Posterior vena cava (tissue), 2 donors: Measurements from ENCODE around the gene MVB12A. TPM values are rescaled to one million over a fixed set of nuclear protein-coding genes. Genes with fewer than 3 reads are reported as not detected.

Experiments
- DNase-seq: peaks from one replicate; pipeline ENCODE4 v3.0.0-alpha.2; 2020; ENCODE audit warnings: low spot score
- intact Hi-C, 2 donors: fragments of 100-400 bp; cut with DNase I; formaldehyde crosslinking; loops; one replicate each; pipeline versions ENCODE4 v1.14.1 to v1.14.2; 2022 to 2023
- total RNA-seq, 2 donors: library from RNA; stranded (reverse); fragmentation: NEBNext Ultra II Directional; extraction: Animal tissue kit (Norgen Biotek cat#: 25700); gene quantifications; one replicate each; pipeline ENCODE4 v1.2.1, GENCODE V29; 2021
- donor health status: DM: yes; HTN: yes; CAD: no.
- donor health status: DM: yes; HTN: yes; CAD: no.

MVB12A gene
- total RNA-seq, 2 donors from 2014 or later: 24.4 to 30.3 TPM

- intact Hi-C loops: loop anchor here (5.0 to 10.0 kb wide), 2 partner anchors 70 to 947 kb away; partner anchors contain the start of gene SSBP4 (in 1 of the 2)
- no peak for DNase-seq
These were observed 47.8 kb downstream of the MVB12A start for GRCh38 chr19:17467471-17468301.

- DNase-seq: peak; percentile 89
- intact Hi-C loops: loop anchor here (5.0 to 10.0 kb wide), 2 partner anchors 71 to 946 kb away; partner anchors contain the start of gene SSBP4 (in 1 of the 2)
These were observed 48.6 kb downstream of the MVB12A start for GRCh38 chr19:17468302-17469091.

- intact Hi-C loops: loop anchor here (5.0 to 10.0 kb wide), 2 partner anchors 72 to 946 kb away; partner anchors contain the start of gene SSBP4 (in 1 of the 2)
- DNase-seq: no peak
These were observed 49.2 kb downstream of the MVB12A start for GRCh38 chr19:17469092-17469480.

- peak; percentile 97 for DNase-seq
- intact Hi-C loops: loop anchor here (5.0 to 10.0 kb wide), 2 partner anchors 72 to 945 kb away; partner anchors contain the start of gene SSBP4 (in 1 of the 2)
These were observed 49.7 kb downstream of the MVB12A start for GRCh38 chr19:17469481-17470067.

GRCh38 chr19:17470068-17470841 lies 50.4 kb downstream of the MVB12A start, which contains the start of gene SLC27A1:
Gene SLC27A1, plus strand, starts transcription at chr19:17470524. Its CDS starts 17 bp downstream, at chr19:17470541.
- peak; percentile 99 for DNase-seq
- intact Hi-C loops: no loop called here

GRCh38 chr19:17471410-17472125 lies 51.7 kb downstream of the MVB12A start:
- intact Hi-C loops: no loop called here
- DNase-seq: no peak

GRCh38 chr19:17473041-17473440 lies 53.2 kb downstream of the MVB12A start:
- no peak for DNase-seq
- intact Hi-C loops: no loop called here

Other genes with a start within 250 kb of the MVB12A start
- gene USE1, start 204.7 kb upstream of the MVB12A start, total RNA-seq: 10 to 100 TPM; 16.4 to 17.6 TPM
- gene OCEL1, start 193.8 kb upstream of the MVB12A start, total RNA-seq: 10 to 100 TPM; 14.8 to 18.0 TPM
- 10 to 100 TPM; 21.2 to 22.8 TPM for gene NR2F6, start 174.1 kb upstream of the MVB12A start, total RNA-seq
- gene USHBP1, start 155.3 kb upstream of the MVB12A start, total RNA-seq: 1 to 10 TPM; 4.8 to 5.7 TPM
- gene BABAM1, start 152.6 kb upstream of the MVB12A start, total RNA-seq: 10 to 100 TPM; 62.9 to 64.6 TPM
- under 1 TPM; 0.14 to 0.19 TPM for gene ANKLE1, start 138.1 kb upstream of the MVB12A start, total RNA-seq
- gene ABHD8, start 116.6 kb upstream of the MVB12A start, total RNA-seq: 1 to 10 TPM; 7.4 to 7.8 TPM
- 10 to 100 TPM; 52.2 to 54.6 TPM for gene MRPL34, start 114.2 kb upstream of the MVB12A start, total RNA-seq
- gene DDA1, start 110.5 kb upstream of the MVB12A start, total RNA-seq: 10 to 100 TPM; 30.7 to 33.9 TPM
- 10 to 100 TPM in 1 of 2 donors, 1 to 10 TPM in 1; 9.8 to 10.0 TPM for gene ANO8, start 85.2 kb upstream of the MVB12A start, total RNA-seq
- 10 to 100 TPM; 12.7 to 15.8 TPM for gene GTPBP3, start 82.5 kb upstream of the MVB12A start, total RNA-seq
- 100 to 1,000 TPM; 151 to 181 TPM for gene PLVAP, start 42.7 kb upstream of the MVB12A start, total RNA-seq
- under 1 TPM in 1 of 2 donors, not detected in 1; 0.52 TPM for gene CCDC194, start 25.9 kb upstream of the MVB12A start, total RNA-seq
- gene BST2, start 14.4 kb upstream of the MVB12A start, total RNA-seq: 10 to 100 TPM; 37.8 to 82.9 TPM
- under 1 TPM; 0.14 to 0.46 TPM for gene TMEM221, start 28.6 kb downstream of the MVB12A start, total RNA-seq
- gene NXNL1, start 40.9 kb downstream of the MVB12A start, total RNA-seq: not detected
- 10 to 100 TPM; 11.1 to 14.4 TPM for gene SLC27A1, start 50.5 kb downstream of the MVB12A start, total RNA-seq
- 10 to 100 TPM; 39.8 to 48.7 TPM for gene PGLS, start 91.6 kb downstream of the MVB12A start, total RNA-seq
- gene COLGALT1, start 135.6 kb downstream of the MVB12A start, total RNA-seq: 10 to 100 TPM; 69.1 to 86.7 TPM